ENCODE data around the gene CD48. TPM values are rescaled to one million over a fixed set of nuclear protein-coding genes. Genes with fewer than 3 reads are reported as not detected.
"Not testable (repeated sequence)": the region's sequence is repeated elsewhere in the genome, so short reads cannot be mapped to it uniquely, and the experiment has no call there.

Gene CD48
- total RNA-seq, 1 donor = not detected

DNA sequence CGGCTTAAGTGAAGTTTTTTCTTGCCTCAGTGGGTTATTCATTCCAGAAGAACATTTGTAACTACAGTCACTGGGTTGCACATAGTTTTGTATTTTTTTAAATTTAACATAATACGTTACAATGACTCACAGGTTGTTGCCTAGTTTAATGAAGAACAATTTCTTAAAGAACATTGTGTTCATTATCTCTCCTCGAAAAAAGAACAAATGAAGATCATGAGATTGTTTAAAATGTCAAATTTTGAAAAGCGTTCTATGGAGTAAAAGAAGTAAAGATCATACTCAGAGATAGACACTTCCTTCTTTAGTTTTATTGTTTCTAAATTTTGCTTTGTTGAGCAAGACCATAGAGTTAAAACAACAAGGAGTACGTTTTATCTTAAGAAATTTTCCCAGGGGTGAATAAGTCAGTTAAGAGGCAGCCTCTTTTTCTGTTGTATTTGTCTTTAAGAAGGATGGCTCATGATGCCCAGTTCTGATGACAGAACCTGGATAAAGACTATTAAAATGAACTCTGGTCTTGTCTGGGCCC lies 54.3 kb downstream of the CD48 start:
- DNase-seq (ENCODE audit: low read depth) = peak; percentile 12
- no peak overlapping the region for H3K4me3 ChIP-seq (ENCODE audit: low read depth, low read length)
- TF ChIP-seq, protein P1, sequence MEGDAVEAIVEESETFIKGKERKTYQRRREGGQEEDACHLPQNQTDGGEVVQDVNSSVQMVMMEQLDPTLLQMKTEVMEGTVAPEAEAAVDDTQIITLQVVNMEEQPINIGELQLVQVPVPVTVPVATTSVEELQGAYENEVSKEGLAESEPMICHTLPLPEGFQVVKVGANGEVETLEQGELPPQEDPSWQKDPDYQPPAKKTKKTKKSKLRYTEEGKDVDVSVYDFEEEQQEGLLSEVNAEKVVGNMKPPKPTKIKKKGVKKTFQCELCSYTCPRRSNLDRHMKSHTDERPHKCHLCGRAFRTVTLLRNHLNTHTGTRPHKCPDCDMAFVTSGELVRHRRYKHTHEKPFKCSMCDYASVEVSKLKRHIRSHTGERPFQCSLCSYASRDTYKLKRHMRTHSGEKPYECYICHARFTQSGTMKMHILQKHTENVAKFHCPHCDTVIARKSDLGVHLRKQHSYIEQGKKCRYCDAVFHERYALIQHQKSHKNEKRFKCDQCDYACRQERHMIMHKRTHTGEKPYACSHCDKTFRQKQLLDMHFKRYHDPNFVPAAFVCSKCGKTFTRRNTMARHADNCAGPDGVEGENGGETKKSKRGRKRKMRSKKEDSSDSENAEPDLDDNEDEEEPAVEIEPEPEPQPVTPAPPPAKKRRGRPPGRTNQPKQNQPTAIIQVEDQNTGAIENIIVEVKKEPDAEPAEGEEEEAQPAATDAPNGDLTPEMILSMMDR (IDR thresholded peaks at IDR 0.05; ENCODE audit: insufficient read depth, low read depth, low read length) = no peak

DNA sequence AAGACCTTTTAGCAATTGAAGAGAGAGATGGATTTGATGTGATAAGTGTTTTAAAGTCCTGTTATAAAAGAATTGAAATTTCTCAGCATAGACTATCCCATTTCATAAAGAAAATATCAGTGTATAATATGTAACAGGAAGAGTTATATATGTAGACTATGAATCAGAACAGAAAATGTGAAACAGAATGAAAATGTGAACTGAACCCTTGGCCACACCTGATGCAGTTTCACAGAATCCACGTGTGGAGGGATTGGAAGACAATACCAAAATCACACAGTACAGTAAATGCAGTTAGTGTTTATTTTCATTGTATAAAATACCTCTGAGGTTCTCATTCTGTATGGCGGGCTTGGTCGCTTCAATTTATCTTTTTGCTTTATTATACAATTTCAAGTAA lies 54.9 kb downstream of the CD48 start:
- TF ChIP-seq, protein P1 (IDR thresholded peaks at IDR 0.05; ENCODE audit: insufficient read depth, low read depth, low read length) = no peak
- no peak overlapping the region for H3K4me3 ChIP-seq (ENCODE audit: low read depth, low read length)

DNA sequence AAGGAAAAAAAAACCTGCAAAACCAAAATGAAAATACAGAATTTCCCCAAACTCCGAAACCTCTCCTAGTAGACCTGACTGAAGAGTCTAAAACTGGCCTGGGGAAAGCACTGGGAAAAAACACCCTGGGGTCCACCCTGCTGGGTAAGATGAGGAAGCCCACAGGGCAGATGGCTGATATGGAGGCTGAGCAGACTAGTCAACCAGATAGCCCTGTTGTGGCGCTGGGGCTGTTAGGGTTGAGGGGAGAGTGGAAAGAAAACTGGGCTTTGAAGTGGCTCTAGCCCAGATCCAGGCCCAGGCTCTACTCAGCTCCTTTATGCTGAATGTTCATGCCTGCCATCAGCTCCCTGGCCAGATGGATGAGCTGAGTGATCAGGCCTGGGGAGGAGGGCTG lies 58.0 kb downstream of the CD48 start:
- TF ChIP-seq, protein P1 (IDR thresholded peaks at IDR 0.05; ENCODE audit: insufficient read depth, low read depth, low read length) = no peak
- no peak overlapping the region for H3K4me3 ChIP-seq (ENCODE audit: low read depth, low read length)
- no peak for DNase-seq (ENCODE audit: low read depth)

More for the DNA sequence above, 54.9 kb downstream of the CD48 start:
- DNase-seq (ENCODE audit: low read depth) = no peak

DNA sequence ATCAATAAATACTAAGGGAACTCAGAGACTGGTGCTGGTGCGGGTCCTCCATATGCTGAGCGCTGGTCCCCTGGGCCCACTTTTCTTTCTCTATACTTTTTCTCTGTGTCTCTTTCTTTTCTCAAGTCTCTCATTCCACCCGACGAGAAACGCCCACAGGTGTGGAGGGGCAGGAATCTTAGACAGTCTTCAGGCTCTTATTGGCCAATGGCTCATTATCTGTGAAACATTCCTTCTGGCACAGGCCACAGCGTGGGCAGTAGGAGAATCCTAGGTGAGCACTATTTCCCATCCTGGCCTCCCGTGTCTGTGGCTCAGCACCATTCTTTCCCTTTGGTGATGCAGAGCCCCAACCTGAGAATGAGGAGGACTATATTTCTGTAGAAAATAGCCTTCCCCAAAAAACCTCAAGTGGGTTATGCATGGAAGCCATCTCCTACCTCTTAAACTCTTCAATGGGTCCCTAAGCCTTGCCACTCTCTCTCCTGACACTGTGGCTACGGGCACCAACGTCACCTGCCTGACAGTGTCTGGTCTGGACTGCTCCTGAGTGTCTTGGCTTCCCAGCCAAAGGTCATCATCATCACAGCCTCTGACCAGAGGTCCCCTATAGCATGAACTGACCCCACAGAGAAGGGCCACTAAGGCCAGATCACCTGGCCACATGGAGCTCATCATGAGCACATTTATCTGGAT lies 58.5 kb downstream of the CD48 start:
- H3K4me3 ChIP-seq (ENCODE audit: low read depth, low read length) = no peak overlapping the region
- no peak for DNase-seq (ENCODE audit: low read depth)
- TF ChIP-seq, protein P1 (IDR thresholded peaks at IDR 0.05; ENCODE audit: insufficient read depth, low read depth, low read length) = no peak

DNA sequence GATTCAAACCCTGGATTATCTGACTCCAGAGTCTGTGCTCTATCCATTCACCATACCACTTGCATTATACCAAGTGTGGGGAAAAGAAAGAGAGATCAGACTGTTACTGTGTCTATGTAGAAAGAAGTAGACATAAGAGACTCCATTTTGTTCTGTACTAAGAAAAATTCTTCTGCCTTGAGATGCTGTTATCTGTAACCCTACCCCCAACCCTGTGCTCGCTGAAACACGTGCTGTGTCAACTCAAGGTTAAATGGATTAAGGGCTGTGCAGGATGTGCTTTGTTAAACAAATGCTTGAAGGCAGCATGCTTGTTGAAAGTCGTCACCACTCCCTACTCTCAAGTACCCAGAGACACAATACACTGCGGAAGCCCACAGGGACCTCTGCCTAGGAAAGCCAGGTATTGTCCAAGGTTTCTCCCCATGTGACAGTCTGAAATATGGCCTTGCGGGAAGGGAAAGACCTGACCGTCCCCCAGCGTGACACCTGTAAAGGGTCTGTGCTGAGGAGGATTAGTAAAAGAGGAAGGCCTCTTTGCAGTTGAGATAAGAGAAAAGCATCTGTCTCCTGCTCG lies 59.5 kb downstream of the CD48 start:
- not testable (repeated sequence) for H3K4me3 ChIP-seq (ENCODE audit: low read depth, low read length)
- peak; percentile 28 for DNase-seq (ENCODE audit: low read depth)

DNA sequence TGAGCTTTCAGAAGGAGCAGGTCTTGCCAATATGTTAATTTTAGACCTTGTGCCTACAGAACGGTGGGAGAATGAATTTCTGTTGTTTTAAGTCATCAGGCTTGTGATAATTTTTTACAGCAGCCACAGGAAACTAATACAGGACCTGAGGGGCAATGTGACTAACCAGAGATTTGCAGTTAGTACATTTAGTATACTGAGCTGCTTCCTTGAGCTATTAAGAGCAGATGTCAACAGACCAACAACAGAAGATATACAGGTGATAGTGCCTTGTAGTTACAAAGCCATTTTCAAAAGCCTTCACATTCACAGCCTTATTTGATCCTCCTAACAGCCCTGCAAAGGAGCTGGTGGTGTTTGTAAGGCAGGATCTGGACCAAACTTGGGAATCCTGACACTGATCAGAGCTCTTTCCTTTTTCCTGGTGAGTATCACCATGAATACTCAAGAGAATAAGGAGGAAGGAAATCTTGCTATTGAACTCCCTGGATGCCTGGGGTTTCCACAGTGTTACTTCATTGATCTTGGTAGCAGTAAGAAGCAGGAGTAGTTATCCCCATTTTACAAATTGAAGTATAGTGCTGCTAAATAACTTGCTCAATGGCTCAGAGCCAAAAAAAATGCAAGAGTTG lies 60.1 kb downstream of the CD48 start:
- TF ChIP-seq, protein P1 (IDR thresholded peaks at IDR 0.05; ENCODE audit: insufficient read depth, low read depth, low read length) = no peak
- no peak overlapping the region for H3K4me3 ChIP-seq (ENCODE audit: low read depth, low read length)
- DNase-seq (ENCODE audit: low read depth) = no peak

DNA sequence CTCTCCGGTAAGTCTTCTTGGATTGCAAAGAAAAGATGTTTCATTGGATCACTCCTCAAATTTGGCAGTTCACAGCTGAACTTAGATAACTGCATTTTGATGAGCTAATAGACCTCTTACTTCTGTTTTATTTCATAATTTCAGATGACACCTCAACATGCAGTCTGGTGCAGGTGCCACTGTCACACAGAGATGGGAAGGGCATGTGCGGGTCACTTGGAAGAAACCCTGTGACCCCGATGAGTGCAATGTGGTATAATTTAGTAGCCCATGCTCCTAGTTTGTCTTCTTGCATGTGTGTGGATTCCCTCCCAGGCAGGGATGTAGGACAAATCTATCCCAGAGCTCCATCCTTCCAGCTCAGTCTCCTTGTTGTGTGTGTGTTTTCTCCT lies 64.3 kb downstream of the CD48 start:
- no peak overlapping the region for H3K4me3 ChIP-seq (ENCODE audit: low read depth, low read length)
- TF ChIP-seq, protein P1 (IDR thresholded peaks at IDR 0.05; ENCODE audit: insufficient read depth, low read depth, low read length) = no peak
- DNase-seq (ENCODE audit: low read depth) = no peak
